Hypothalamus (tissue), 51 donors: ENCODE results near the gene SHROOM2.

Experiments
- DNase-seq, 51 donors: peaks; one replicate each; lab custom pipeline; 2025; lab: John Stamatoyannopoulos, UW

Gene SHROOM2

GRCh38 chrX:9860826-9861225, 74.6 kb downstream of the SHROOM2 start:
- DNase-seq, result no peak

GRCh38 chrX:9861711-9862110, 75.5 kb downstream of the SHROOM2 start:
- DNase-seq, result no peak

- DNase-seq, result no peak
Measured at GRCh38 chrX:9862525-9862924, 76.3 kb downstream of the SHROOM2 start.

- no peak for DNase-seq
Measured at GRCh38 chrX:9862953-9863352, 76.7 kb downstream of the SHROOM2 start.

- no peak for DNase-seq
Measured at GRCh38 chrX:9864011-9864410, 77.8 kb downstream of the SHROOM2 start.

GRCh38 chrX:9865804-9866472, 79.7 kb downstream of the SHROOM2 start:
- no peak for DNase-seq

GRCh38 chrX:9866633-9867032, 80.4 kb downstream of the SHROOM2 start:
- DNase-seq, result no peak

GRCh38 chrX:9867226-9867625, 81.0 kb downstream of the SHROOM2 start:
- no peak for DNase-seq

- DNase-seq, result no peak
Measured at GRCh38 chrX:9867753-9868152, 81.5 kb downstream of the SHROOM2 start.

- no peak for DNase-seq
Measured at GRCh38 chrX:9871701-9872268, 85.6 kb downstream of the SHROOM2 start.

- no peak for DNase-seq
Measured at GRCh38 chrX:9873360-9873759, 87.1 kb downstream of the SHROOM2 start.

- peak in 29 of 51 donors; percentile 1 to 42 (median 9) for DNase-seq
Measured at GRCh38 chrX:9873952-9874351, 87.7 kb downstream of the SHROOM2 start.

- no peak for DNase-seq
Measured at GRCh38 chrX:9874483-9874882, 88.3 kb downstream of the SHROOM2 start.

GRCh38 chrX:9875801-9876200, 89.6 kb downstream of the SHROOM2 start:
- no peak for DNase-seq

GRCh38 chrX:9876201-9876600, 90.0 kb downstream of the SHROOM2 start:
- no peak for DNase-seq

GRCh38 chrX:9878146-9878820, 92.1 kb downstream of the SHROOM2 start:
- no peak for DNase-seq

GRCh38 chrX:9880237-9880636, 94.0 kb downstream of the SHROOM2 start:
- DNase-seq, result no peak

GRCh38 chrX:9880870-9881269, 94.6 kb downstream of the SHROOM2 start:
- DNase-seq, result no peak

GRCh38 chrX:9882669-9883446, 96.6 kb downstream of the SHROOM2 start:
- DNase-seq, result no peak

GRCh38 chrX:9884031-9884779, 98.0 kb downstream of the SHROOM2 start:
- no peak for DNase-seq

GRCh38 chrX:9885150-9885549, 98.9 kb downstream of the SHROOM2 start:
- peak in 44 of 51 donors; percentile 0 to 76 (median 27) for DNase-seq
